GM12873 (cell line): ENCODE results near the gene SMG6.

Source experiments
- CTCF ChIP-seq: IDR thresholded peaks from 2 replicates; pipeline ENCODE4 v1.5.1; 2012; ENCODE audit warnings: low read depth, mild to moderate bottlenecking, moderate library complexity, low read length, control low read depth; ENCODE audit not compliant: insufficient read depth; ENCODE audit errors: missing control alignments

SMG6 gene

GRCh38 chr17:2034806-2035540 is 268.6 kb downstream of the SMG6 start:
- no peak for TF ChIP-seq CTCF

GRCh38 chr17:2034157-2034556 is 269.4 kb downstream of the SMG6 start:
- no peak for TF ChIP-seq CTCF

- no peak for TF ChIP-seq CTCF
Measured at GRCh38 chr17:2033153-2033552, 270.4 kb downstream of the SMG6 start.

GRCh38 chr17:2030779-2031163 is 272.8 kb downstream of the SMG6 start:
- TF ChIP-seq CTCF, result peak; percentile 75

GRCh38 chr17:2029911-2030778 is 273.4 kb downstream of the SMG6 start, which contains the start of gene DPH1:
TSS of gene DPH1 (plus strand) at chr17:2030153. CDS start at chr17:2030170, 17 bp downstream.
- TF ChIP-seq CTCF, result no peak

GRCh38 chr17:2028737-2029136 is 274.8 kb downstream of the SMG6 start:
- peak; percentile 10 for TF ChIP-seq CTCF

GRCh38 chr17:2028234-2028614 is 275.4 kb downstream of the SMG6 start:
- TF ChIP-seq CTCF, result no peak
